ENCODE data around the gene SOBP.

DNA sequence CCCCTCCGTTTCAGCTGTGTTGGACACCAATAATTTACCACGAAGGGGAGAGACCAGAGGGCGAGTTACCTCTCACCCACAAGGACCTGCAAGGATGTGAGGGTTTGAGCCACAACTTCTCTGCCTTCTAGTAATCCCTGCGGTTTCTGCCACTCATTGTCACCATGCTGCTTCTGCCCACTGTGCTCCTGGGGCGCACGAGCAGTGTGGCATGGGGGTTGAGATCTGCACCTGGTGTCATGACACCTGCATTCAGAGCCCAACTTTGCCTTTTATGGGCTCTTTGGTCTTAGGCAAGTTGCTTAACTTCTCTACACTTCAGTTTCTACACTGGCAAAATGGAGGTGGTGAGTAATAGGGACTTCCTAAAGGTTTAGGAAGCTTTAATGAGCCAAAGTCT lies 84.9 kb downstream of the SOBP start:
- TF ChIP-seq, protein P1, sequence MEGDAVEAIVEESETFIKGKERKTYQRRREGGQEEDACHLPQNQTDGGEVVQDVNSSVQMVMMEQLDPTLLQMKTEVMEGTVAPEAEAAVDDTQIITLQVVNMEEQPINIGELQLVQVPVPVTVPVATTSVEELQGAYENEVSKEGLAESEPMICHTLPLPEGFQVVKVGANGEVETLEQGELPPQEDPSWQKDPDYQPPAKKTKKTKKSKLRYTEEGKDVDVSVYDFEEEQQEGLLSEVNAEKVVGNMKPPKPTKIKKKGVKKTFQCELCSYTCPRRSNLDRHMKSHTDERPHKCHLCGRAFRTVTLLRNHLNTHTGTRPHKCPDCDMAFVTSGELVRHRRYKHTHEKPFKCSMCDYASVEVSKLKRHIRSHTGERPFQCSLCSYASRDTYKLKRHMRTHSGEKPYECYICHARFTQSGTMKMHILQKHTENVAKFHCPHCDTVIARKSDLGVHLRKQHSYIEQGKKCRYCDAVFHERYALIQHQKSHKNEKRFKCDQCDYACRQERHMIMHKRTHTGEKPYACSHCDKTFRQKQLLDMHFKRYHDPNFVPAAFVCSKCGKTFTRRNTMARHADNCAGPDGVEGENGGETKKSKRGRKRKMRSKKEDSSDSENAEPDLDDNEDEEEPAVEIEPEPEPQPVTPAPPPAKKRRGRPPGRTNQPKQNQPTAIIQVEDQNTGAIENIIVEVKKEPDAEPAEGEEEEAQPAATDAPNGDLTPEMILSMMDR (IDR thresholded peaks at IDR 0.05): no peak
- no peak for TF ChIP-seq POLR2A (IDR thresholded peaks at IDR 0.05)
